HG03135 (cell line): Measurements from ENCODE around the gene CCT8.
A peak's percentile ranks its signal among the peaks of the same experiment; 100 is the strongest.
"Not testable (repeated sequence)": the region's sequence is repeated elsewhere in the genome, so short reads cannot be mapped to it uniquely, and the experiment has no call there.

ENCODE experiments used
- ATAC-seq: cut with Tn5 transposase; IDR thresholded peaks from one replicate; pipeline ENCODE4 v1.9.1; 2021; ENCODE audit warnings: mild to moderate bottlenecking, moderate library complexity; ENCODE audit not compliant: unreplicated experiment

CCT8 gene

DNA sequence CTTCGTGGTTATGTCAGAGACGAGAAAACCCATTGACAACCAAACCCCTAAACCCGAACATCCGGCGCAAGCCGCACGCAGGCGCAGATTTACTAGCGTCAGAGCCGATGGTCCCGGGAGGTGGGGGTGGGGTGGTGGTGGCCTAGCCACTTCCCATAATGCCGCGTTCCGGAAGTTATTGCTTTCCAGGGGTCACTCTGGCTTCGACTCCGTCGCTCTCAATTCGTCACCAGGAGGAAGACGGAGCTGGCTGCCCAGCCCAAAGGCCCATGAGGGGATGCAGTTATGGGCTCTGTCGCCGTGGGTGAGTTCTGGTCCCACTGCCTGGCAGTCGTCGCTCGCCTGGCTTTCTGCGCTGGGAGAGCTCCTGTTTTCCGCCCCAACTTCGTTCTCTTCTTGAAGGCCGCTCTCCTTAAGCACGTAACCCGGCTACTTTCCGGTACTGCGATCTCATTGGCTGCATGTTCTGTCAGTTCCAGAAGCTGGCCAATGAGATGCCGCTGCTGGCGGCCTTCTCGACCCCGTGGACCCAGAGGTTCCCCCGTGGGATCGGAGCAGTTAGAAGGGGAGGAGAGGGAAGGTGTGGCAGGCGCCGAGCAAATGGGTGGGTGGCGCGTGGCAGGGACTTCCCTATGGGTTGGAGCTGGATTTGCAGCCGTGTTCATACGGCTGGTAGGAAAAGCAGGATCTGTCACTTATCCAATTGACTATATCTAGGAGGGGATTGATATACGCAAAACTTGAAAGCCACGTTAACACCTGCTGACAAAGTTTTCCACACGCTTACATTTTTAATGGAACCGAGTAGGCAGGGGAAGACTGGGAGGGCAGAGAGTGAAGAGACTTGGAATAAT lies 48.7 kb downstream of the CCT8 start, which contains the start of gene USP16:
Gene USP16, plus strand, starts transcription at position 195 of the 854 bp plus-strand sequence. CDS start 3,246 bp downstream, outside the sequence.
- peak; percentile 98 for ATAC-seq

DNA sequence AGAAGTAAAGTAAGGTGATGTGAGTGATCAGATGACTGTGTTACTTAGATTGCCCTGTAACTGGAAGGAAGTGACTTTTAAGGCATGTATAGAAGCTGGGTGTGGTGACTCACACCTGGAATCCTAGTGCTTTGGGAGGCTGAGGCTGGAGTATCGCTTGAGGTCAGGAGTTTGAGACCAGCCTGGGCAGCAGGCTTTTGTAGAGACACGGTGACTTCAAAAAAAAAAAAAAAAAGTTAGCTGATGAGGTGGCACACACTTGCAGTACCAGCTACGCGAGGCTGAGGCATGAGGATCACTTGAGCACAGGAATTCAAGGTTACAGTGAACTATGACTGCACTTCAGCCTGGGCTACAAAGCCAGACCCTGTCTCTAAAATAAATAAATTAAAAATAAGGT lies 51.3 kb downstream of the CCT8 start:
- ATAC-seq, result no peak

DNA sequence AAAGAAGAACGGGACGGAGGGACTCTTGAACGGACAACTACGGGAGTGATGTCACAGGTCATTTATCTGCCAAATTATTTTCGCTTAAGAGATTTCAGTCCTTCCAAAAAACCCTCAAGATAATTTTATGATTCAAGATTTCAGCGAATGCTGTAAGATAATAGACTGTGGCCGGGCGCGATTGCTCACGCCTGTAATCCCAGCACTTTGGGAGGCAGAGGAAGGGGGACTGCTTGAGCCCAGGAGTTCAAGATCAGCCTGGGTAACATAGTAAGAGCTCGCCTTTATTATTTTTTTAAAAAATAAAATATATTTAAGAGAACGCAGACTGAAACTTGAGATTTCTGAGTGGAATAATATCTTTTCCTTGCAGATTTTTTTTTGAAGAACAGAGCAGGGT lies 54.9 kb downstream of the CCT8 start:
- ATAC-seq, result peak; percentile 7

DNA sequence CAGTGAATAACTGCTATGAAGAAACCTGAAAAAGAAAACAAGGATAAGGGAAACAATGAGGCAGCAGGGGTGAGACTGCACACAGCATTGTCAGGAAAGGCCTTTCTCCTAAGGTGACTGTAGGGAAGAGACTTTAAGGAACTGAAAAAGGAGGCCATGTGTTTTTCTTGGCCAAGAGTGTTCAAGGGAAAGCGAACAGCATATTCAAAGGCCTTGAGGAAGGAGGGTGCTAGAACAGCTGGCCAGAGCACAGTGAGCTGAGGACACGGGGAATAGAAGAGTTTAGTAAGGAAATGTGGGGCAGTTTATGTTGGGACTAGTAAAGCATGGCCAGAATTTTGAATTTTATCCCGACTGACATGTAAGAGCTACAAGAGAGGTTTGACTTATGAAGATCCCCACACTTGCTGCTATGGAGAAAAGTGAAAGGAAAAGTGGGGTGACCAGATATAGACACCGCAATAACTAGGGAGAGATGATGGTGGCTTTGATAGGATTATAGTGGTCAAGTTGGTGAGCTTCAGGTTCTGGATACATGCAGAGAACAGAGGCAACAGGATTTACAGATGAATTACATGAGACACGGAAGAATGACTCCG lies 55.7 kb downstream of the CCT8 start:
- ATAC-seq, result no peak

DNA sequence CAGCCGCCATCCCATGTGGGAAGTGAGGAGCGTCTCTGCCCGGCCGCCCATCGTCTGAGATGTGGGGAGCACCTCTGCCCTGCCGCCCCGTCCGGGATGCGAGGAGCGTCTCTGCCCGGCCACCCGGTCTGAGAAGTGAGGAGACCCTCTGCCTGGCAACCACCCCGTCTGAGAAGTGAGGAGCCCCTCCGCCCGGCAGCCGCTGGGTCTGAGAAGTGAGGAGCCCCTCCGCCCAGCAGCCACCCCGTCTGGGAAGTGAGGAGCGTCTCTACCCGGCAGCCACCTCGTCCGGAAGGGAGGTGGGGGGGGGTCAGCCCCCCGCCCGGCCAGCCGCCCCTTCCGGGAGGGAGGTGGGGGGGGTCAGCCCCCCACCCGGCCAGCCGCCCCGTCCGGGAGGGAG lies 62.2 kb downstream of the CCT8 start:
- ATAC-seq, result not testable (repeated sequence)

DNA sequence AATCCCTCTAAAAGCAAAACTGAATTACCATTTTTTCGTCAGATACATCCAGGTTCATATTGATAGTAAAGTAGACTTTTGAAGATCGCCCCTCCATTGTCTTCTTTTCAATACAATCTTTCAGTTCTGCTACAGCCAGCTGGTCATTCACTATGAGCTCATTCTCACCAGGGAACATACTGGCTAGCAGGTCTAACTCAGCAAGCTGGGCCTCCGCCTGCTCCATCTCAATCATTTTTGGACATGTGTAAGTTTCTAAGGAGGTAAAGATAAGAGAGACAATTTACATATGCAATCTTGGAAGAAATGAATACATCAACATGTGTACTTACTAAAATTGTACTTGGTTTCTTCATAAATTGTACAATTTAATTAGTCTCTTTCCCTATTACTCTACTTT lies 65.1 kb downstream of the CCT8 start:
- no peak for ATAC-seq

DNA sequence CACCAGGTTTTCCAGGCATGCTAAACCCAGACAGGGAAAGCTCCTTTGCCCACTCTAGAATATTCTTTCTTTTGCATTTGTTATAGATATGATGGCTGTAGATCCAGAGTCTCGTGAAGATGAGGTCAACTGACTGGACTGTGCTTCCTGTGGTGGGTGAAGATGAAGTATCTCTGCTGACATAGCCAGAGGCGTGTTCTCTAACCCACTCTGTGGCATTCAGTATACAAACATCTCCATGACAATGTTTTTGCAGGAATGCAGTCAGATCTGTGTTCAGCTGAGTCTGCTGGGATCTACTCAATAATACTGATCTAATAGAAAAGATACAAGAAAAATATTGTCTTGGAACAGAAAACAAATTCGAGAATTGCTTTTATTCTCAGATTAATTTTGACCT lies 65.6 kb downstream of the CCT8 start:
- ATAC-seq, result no peak

DNA sequence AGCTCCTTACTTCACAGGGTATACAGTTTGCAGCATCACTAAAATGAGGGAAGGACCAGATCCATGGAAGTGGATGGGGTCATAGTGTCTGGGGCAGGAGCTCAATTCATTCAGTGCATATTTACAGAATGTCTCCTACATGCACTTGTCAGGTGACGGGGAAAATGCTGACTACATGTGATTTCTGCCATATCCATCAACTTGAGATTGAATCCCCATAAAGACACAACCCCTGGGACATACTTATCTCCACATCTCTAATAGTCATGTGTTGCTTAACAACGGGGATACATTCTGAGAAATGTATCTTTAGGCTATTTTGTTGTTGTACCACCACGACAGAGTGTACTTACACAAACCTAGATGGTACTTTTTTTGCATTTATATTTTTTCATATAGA lies 66.3 kb downstream of the CCT8 start:
- no peak for ATAC-seq
